Epithelial cell of prostate (primary cell): ENCODE measurements around the gene EAF1.
"Not testable (repeated sequence)": the region's sequence is repeated elsewhere in the genome, so short reads cannot be mapped to it uniquely, and the experiment has no call there.

ENCODE experiments used
- DNase-seq: peaks from one replicate; pipeline ENCODE4 v3.0.0-alpha.2; 2011; ENCODE audit warnings: low read depth, low spot score
- H3K27ac ChIP-seq: fragments of 450-650 bp; 2 replicates; pipeline ENCODE4 v1.5.1; 2017; ENCODE audit warnings: mild to moderate bottlenecking

Gene EAF1

GRCh38 chr3:15404767-15405166 lies 22.6 kb upstream of the EAF1 start:
- no peak overlapping the region for H3K27ac ChIP-seq
- DNase-seq, result no peak

- no peak overlapping the region for H3K27ac ChIP-seq
- DNase-seq, result no peak
Measured at GRCh38 chr3:15405448-15406050, 21.8 kb upstream of the EAF1 start.

GRCh38 chr3:15409239-15409638 lies 18.2 kb upstream of the EAF1 start:
- no peak for DNase-seq
- H3K27ac ChIP-seq, result no peak overlapping the region

GRCh38 chr3:15409774-15410173 lies 17.6 kb upstream of the EAF1 start:
- no peak for DNase-seq
- no peak overlapping the region for H3K27ac ChIP-seq

GRCh38 chr3:15410966-15411365 lies 16.4 kb upstream of the EAF1 start:
- H3K27ac ChIP-seq, result not testable (repeated sequence)

DNA sequence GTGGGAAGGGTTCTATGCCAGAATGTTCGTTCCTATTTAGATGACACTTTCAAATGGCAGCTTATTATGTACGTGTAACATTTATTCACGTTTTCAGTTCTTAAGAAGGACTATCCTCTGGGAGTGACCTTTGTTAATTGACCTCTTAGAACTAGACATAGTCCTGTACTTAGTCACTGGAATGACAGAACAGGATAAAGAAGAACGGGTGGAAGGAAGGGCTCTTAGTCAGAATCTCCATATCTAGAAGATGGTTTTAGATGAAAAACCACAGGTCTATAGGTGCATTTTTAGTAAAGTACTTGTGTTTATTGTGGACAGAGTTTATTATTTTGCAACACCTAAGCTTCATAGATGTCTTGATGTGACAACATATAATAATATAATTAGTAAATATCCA lies 6.5 kb upstream of the EAF1 start:
- H3K27ac ChIP-seq, result no peak overlapping the region
- DNase-seq, result no peak

More at GRCh38 chr3:15410966-15411365, 16.4 kb upstream of the EAF1 start:
- not testable (repeated sequence) for DNase-seq

DNA sequence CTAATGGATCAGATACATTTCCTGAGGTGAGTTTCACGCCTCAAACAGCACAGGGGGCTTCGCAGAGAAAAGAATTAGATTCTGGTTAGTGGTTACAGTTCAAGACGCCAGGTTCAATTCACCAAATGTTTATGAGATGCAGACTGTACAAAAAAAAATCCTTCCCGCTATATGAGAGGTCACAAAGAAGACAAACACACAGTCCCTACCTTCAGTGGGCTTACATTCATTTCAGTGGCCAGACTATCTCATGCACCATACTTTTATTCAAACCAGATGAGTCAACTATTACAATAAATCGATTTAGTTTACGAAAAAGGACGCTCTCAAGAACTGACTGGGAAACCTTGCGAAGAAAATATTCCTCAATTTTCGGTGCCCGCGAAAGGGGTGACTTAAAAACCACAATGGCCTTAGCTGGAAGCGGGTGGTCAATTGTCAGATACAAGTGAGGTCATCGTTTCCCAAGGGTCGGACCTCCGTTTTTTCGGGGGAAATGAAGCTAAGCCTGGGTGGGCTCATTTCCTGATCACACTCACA lies 749 bp upstream of the EAF1 start:
- DNase-seq, result no peak
- H3K27ac ChIP-seq, result peak overlapping the region; percentile 61

- DNase-seq, result no peak
- peak overlapping the region; percentile 61 for H3K27ac ChIP-seq
Measured at GRCh38 chr3:15427981-15428380, 583 bp downstream of the EAF1 start.

DNA sequence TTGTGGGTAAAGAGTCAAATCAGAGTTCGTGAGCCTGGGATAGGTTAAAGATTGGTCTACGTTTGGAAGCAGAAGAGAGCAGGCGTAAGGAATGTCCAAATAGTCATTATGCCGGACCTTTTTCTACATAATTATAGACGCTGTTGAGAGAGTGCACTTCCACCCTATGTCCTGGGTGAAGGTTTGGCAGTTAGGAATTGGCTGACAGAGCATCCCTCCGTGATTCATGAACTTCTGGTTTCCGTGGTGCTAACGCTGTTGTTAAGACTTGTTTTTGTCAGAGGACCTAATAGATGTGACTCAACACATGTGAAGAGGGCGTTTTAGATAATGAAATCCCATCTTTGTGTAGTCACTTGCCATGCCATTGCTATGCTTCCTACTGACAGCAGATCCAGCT lies 1.1 kb downstream of the EAF1 start:
- peak overlapping the region; percentile 61 for H3K27ac ChIP-seq
- DNase-seq, result peak; percentile 76

DNA sequence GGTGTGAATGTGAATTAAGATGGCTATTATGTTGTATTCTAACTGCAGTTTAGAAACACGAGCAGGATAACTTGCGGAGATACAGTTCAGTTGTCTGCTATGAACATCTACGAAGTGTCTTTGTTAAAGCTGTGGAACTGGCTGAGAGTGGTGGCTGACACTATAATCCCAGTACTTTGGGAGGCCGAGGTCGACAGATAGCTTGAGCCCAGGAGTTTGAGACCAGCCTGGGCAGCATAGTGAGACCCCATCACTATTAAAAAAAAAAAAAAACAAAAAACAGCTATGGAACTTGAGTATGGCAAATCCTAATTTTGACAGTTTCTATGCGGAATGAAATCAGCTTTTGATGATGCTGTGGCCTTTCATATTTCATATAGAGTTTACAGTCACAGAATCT lies 1.7 kb downstream of the EAF1 start:
- H3K27ac ChIP-seq, result peak overlapping the region; percentile 61
- no peak for DNase-seq

GRCh38 chr3:15430624-15431023 lies 3.2 kb downstream of the EAF1 start:
- DNase-seq, result no peak

DNA sequence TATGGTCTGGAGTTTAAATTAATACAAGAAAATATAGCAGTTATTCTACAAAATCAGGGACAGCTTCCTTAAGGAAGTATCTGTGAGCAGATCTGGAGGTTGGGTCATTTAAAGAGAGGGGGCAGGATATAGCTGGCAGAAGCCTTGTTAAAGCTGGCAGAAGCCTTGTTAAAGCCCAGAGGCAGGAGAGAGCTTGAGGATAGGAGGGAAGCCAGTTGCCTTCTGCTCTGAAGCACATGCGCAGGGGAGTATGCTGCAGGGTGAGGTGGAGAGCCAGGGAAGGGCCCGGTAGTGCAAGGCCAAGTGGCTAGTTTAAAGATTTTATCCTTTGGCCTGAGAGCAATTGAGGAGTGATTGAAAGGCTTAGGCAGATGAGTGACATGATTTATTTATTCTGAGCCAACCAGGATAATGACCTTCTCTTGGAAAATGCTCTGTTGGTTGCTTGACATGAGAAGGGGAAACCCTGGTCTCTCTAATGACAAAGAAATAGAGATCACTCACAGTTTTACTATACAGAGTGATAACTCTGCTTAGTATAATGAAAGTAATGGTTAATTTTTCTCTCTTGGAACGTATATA lies 3.9 kb downstream of the EAF1 start:
- DNase-seq, result no peak
- H3K27ac ChIP-seq, result no peak overlapping the region

More at GRCh38 chr3:15430624-15431023, 3.2 kb downstream of the EAF1 start:
- H3K27ac ChIP-seq, result no peak overlapping the region

DNA sequence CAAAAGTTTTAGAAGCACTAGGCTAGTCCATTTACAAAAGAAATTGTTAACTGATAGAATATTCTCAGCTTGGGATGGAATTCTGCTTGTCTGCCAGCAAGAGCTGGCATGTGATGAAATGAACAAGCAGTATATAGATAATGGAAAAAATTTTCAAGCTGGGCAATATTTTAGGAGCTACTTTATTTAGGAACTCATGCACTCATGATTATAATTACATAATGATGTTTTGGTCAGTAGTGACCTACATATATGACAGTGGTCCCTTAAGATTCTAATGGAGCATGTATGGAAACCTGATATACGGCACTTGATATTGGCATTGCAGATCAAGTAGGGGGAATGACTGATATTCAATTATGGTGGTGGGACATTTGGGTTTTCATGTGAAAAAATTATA lies 6.1 kb downstream of the EAF1 start:
- DNase-seq, result no peak
- H3K27ac ChIP-seq, result no peak overlapping the region

- no peak for DNase-seq
- H3K27ac ChIP-seq, result no peak overlapping the region
Measured at GRCh38 chr3:15434756-15435155, 7.4 kb downstream of the EAF1 start.

DNA sequence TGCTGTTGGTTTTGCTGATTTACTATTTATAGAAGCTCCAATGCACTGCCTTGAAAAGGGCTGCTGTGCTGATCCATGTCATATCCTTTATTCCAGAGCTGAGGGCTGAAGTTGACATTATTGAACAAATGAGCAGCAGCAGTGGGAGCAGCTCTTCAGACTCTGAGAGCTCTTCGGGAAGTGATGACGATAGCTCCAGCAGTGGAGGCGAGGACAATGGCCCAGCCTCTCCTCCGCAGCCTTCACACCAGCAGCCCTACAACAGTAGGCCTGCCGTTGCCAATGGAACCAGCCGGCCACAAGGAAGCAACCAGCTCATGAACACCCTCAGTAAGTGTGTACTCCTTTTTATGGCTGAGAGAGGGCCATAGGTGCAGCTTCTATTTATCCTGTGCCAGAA lies 8.8 kb downstream of the EAF1 start:
- no peak for DNase-seq
- H3K27ac ChIP-seq, result no peak overlapping the region

- DNase-seq, result no peak
Measured at GRCh38 chr3:15438983-15439382, 11.6 kb downstream of the EAF1 start.

GRCh38 chr3:15439476-15439875 lies 12.1 kb downstream of the EAF1 start:
- peak overlapping the region; percentile 26 for H3K27ac ChIP-seq

More at GRCh38 chr3:15438983-15439382, 11.6 kb downstream of the EAF1 start:
- H3K27ac ChIP-seq, result peak overlapping the region; percentile 26

GRCh38 chr3:15440891-15441290 lies 13.5 kb downstream of the EAF1 start:
- DNase-seq, result peak; percentile 31
- peak overlapping the region; percentile 25 for H3K27ac ChIP-seq

More at GRCh38 chr3:15439476-15439875, 12.1 kb downstream of the EAF1 start:
- DNase-seq, result no peak

DNA sequence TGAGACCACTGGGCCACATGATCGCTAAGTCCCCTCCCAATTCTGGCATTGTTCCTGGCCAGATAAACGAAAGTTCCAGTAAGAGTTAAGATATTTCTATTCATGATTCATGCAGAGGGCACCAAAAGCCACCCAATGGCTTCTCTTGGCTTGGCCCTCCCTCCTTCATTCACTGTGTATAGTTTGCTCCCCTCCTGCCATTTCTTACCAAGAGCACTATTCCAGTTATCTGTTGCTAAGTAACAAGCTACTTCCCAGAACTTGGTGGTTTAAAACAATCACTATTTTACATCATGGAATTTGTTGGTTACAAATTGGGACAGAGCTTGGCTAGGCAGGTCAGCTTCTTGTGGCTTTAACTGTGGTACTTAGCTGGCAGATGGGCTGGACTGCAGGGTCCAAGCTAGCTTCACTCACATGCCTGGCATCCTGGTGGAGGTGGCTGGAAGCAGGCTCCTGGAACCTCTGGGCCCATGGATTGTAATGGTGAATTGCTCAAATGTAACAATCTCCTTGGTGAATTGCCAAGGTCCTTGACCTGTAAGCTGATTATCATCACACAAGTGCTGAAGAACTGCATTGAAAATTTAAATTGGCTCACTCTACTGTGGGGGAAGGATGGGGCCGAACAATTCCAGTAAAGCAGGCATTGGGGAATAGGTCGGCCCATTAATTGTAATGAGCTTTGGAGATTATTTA lies 16.6 kb downstream of the EAF1 start:
- H3K27ac ChIP-seq, result no peak overlapping the region
- DNase-seq, result no peak

GRCh38 chr3:15449489-15450224 lies 22.3 kb downstream of the EAF1 start:
- DNase-seq, result no peak
- H3K27ac ChIP-seq, result no peak overlapping the region
